ENCODE measurements around the gene FLOT1.

FLOT1 gene

GRCh38 chr6:30779850-30780641 lies 37.6 kb upstream of the FLOT1 start:
- Histone ChIP-seq H2BK12ac (ENCODE audit: low read length) (peak overlapping the region; percentile 85), H3K23ac (ENCODE audit: low read length) (no peak overlapping the region), H3K18ac (ENCODE audit: low read length) (peak overlapping the region; percentile 67), H3K9me3 (ENCODE audit: insufficient read depth, low read depth, low read length) (no peaks in the 10 kb centered on the region), H2BK120ac (ENCODE audit: insufficient read depth, low read length, poor library complexity) (peak overlapping the region; percentile 65), H4K12ac (ENCODE audit: low read depth, low read length) (peak overlapping the region; percentile 2), H4K91ac (ENCODE audit: low read depth, low read length) (peak overlapping the region; percentile 80), H4K8ac (ENCODE audit: low read depth, low read length) (peak overlapping the region; percentile 57), H3K4me2 (ENCODE audit: low read length) (peak overlapping the region; percentile 9), H3K4me1 (ENCODE audit: control insufficient read depth in 1 of 2, insufficient read depth in 2 of 2, low read length in 2 of 2) (peaks cover 27 to 29% of the 10 kb centered on the region in 2 experiments), H2BK5ac (ENCODE audit: low read depth, low read length, poor library complexity) (peak overlapping the region; percentile 52), H3K4ac (ENCODE audit: low read depth, low read length) (peak overlapping the region; percentile 26), H3K79me1 (ENCODE audit: low read length) (peaks cover 36% of the 10 kb centered on the region), H2AK5ac (ENCODE audit: low read length) (peak overlapping the region; percentile 75), H3K14ac (ENCODE audit: low read length) (peak overlapping the region; percentile 62), H2AFZ (ENCODE audit: insufficient read depth, low read length, poor library complexity) (no peak overlapping the region), H3K9ac (ENCODE audit: low read length) (no peak overlapping the region), H3K4me3 (ENCODE audit: low read depth, low read length) (no peak overlapping the region), H3K27me3 (ENCODE audit: insufficient read depth, low read length) (no peaks in the 10 kb centered on the region), H3K79me2 (ENCODE audit: control insufficient read depth, insufficient read depth, low read length, poor library complexity) (peaks cover 2% of the 10 kb centered on the region), H3K27ac (ENCODE audit: low read depth, low read length) (peak overlapping the region; percentile 90), H3K36me3 (ENCODE audit: control insufficient read depth in 1 of 2, insufficient read depth in 2 of 2, low read length in 2 of 2) (peaks cover 0 to 2% of the 10 kb centered on the region in 2 experiments)
- no peak for DNase-seq
- no CpG with 5 or more reads among the region's 10 CpGs for WGBS (ENCODE audit: extremely low coverage, insufficient coverage, insufficient read length)

GRCh38 chr6:30778001-30778635 lies 35.6 kb upstream of the FLOT1 start:
- peak overlapping the region; percentile 41 for H3K4ac ChIP-seq (ENCODE audit: low read depth, low read length)

GRCh38 chr6:30777155-30777485 lies 34.6 kb upstream of the FLOT1 start:
- Histone ChIP-seq H2BK5ac (ENCODE audit: low read depth, low read length, poor library complexity) (no peak overlapping the region), H3K27ac (ENCODE audit: low read depth, low read length) (no peak overlapping the region), H4K12ac (ENCODE audit: low read depth, low read length) (no peak overlapping the region), H3K4me3 (ENCODE audit: low read depth, low read length) (no peak overlapping the region), H2BK12ac (ENCODE audit: low read length) (peak overlapping the region; percentile 59), H2AFZ (ENCODE audit: insufficient read depth, low read length, poor library complexity) (no peak overlapping the region), H4K8ac (ENCODE audit: low read depth, low read length) (peak overlapping the region; percentile 23), H3K9me3 (ENCODE audit: insufficient read depth, low read depth, low read length) (no peaks in the 10 kb centered on the region), H3K79me1 (ENCODE audit: low read length) (peaks cover 33% of the 10 kb centered on the region), H3K79me2 (ENCODE audit: control insufficient read depth, insufficient read depth, low read length, poor library complexity) (peaks cover 4% of the 10 kb centered on the region), H3K14ac (ENCODE audit: low read length) (no peak overlapping the region), H3K27me3 (ENCODE audit: insufficient read depth, low read length) (no peaks in the 10 kb centered on the region), H3K4me1 (ENCODE audit: control insufficient read depth in 1 of 2, insufficient read depth in 2 of 2, low read length in 2 of 2) (peaks cover 27 to 30% of the 10 kb centered on the region in 2 experiments), H3K18ac (ENCODE audit: low read length) (peak overlapping the region; percentile 23), H3K36me3 (ENCODE audit: control insufficient read depth in 1 of 2, insufficient read depth in 2 of 2, low read length in 2 of 2) (peaks cover 0 to 2% of the 10 kb centered on the region in 2 experiments), H3K4me2 (ENCODE audit: low read length) (no peak overlapping the region), H3K9ac (ENCODE audit: low read length) (no peak overlapping the region), H4K91ac (ENCODE audit: low read depth, low read length) (peak overlapping the region; percentile 36), H3K4ac (ENCODE audit: low read depth, low read length) (no peak overlapping the region), H3K23ac (ENCODE audit: low read length) (no peak overlapping the region), H2AK5ac (ENCODE audit: low read length) (no peak overlapping the region), H2BK120ac (ENCODE audit: insufficient read depth, low read length, poor library complexity) (peak overlapping the region; percentile 60)
- WGBS (ENCODE audit: extremely low coverage, insufficient coverage, insufficient read length), result no CpG with 5 or more reads among the region's 3 CpGs
- no peak for DNase-seq

More at GRCh38 chr6:30778001-30778635, 35.6 kb upstream of the FLOT1 start:
- Histone ChIP-seq H3K9ac (ENCODE audit: low read length) (no peak overlapping the region), H2BK5ac (ENCODE audit: low read depth, low read length, poor library complexity) (peak overlapping the region; percentile 45), H3K27me3 (ENCODE audit: insufficient read depth, low read length) (no peaks in the 10 kb centered on the region), H3K18ac (ENCODE audit: low read length) (peak overlapping the region; percentile 60), H2BK12ac (ENCODE audit: low read length) (peak overlapping the region; percentile 67), H3K23ac (ENCODE audit: low read length) (no peak overlapping the region), H4K12ac (ENCODE audit: low read depth, low read length) (no peak overlapping the region), H4K91ac (ENCODE audit: low read depth, low read length) (peak overlapping the region; percentile 97), H3K4me2 (ENCODE audit: low read length) (no peak overlapping the region), H3K27ac (ENCODE audit: low read depth, low read length) (peak overlapping the region; percentile 90), H2BK120ac (ENCODE audit: insufficient read depth, low read length, poor library complexity) (peak overlapping the region; percentile 94), H4K8ac (ENCODE audit: low read depth, low read length) (peak overlapping the region; percentile 51), H3K79me2 (ENCODE audit: control insufficient read depth, insufficient read depth, low read length, poor library complexity) (peaks cover 4% of the 10 kb centered on the region), H3K4me1 (ENCODE audit: control insufficient read depth in 1 of 2, insufficient read depth in 2 of 2, low read length in 2 of 2) (peaks cover 27 to 30% of the 10 kb centered on the region in 2 experiments), H3K4me3 (ENCODE audit: low read depth, low read length) (no peak overlapping the region), H2AK5ac (ENCODE audit: low read length) (peak overlapping the region; percentile 94), H3K36me3 (ENCODE audit: control insufficient read depth in 1 of 2, insufficient read depth in 2 of 2, low read length in 2 of 2) (peaks cover 0 to 2% of the 10 kb centered on the region in 2 experiments), H2AFZ (ENCODE audit: insufficient read depth, low read length, poor library complexity) (no peak overlapping the region), H3K79me1 (ENCODE audit: low read length) (peaks cover 37% of the 10 kb centered on the region), H3K14ac (ENCODE audit: low read length) (peak overlapping the region; percentile 67), H3K9me3 (ENCODE audit: insufficient read depth, low read depth, low read length) (no peaks in the 10 kb centered on the region)
- DNase-seq, result no peak
- WGBS (ENCODE audit: extremely low coverage, insufficient coverage, insufficient read length), result no CpG with 5 or more reads among the region's 3 CpGs

- Histone ChIP-seq H3K27me3 (ENCODE audit: insufficient read depth, low read length) (no peaks in the 10 kb centered on the region), H3K18ac (ENCODE audit: low read length) (no peak overlapping the region), H3K9ac (ENCODE audit: low read length) (no peak overlapping the region), H2AK5ac (ENCODE audit: low read length) (no peak overlapping the region), H3K4ac (ENCODE audit: low read depth, low read length) (no peak overlapping the region), H3K27ac (ENCODE audit: low read depth, low read length) (no peak overlapping the region), H2BK5ac (ENCODE audit: low read depth, low read length, poor library complexity) (no peak overlapping the region), H4K12ac (ENCODE audit: low read depth, low read length) (no peak overlapping the region), H4K8ac (ENCODE audit: low read depth, low read length) (no peak overlapping the region), H2BK120ac (ENCODE audit: insufficient read depth, low read length, poor library complexity) (no peak overlapping the region), H3K9me3 (ENCODE audit: insufficient read depth, low read depth, low read length) (no peaks in the 10 kb centered on the region), H2BK12ac (ENCODE audit: low read length) (peak overlapping the region; percentile 68), H3K79me2 (ENCODE audit: control insufficient read depth, insufficient read depth, low read length, poor library complexity) (peaks cover 4% of the 10 kb centered on the region), H3K23ac (ENCODE audit: low read length) (no peak overlapping the region), H3K79me1 (ENCODE audit: low read length) (peaks cover 28% of the 10 kb centered on the region), H3K4me2 (ENCODE audit: low read length) (no peak overlapping the region), H3K14ac (ENCODE audit: low read length) (no peak overlapping the region), H3K4me3 (ENCODE audit: low read depth, low read length) (no peak overlapping the region), H4K91ac (ENCODE audit: low read depth, low read length) (peak overlapping the region; percentile 56), H3K36me3 (ENCODE audit: control insufficient read depth in 1 of 2, insufficient read depth in 2 of 2, low read length in 2 of 2) (peaks cover 0 to 2% of the 10 kb centered on the region in 2 experiments), H2AFZ (ENCODE audit: insufficient read depth, low read length, poor library complexity) (no peak overlapping the region), H3K4me1 (ENCODE audit: control insufficient read depth in 1 of 2, insufficient read depth in 2 of 2, low read length in 2 of 2) (peaks cover 22 to 25% of the 10 kb centered on the region in 2 experiments)
- no peak for DNase-seq
- WGBS (ENCODE audit: extremely low coverage, insufficient coverage, insufficient read length), result no CpG with 5 or more reads among the region's 5 CpGs
Observed at GRCh38 chr6:30776390-30777154, 34.1 kb upstream of the FLOT1 start.

All from trophoblast cell (in vitro differentiated cells and primary cell).